SK-N-MC (cell line): ENCODE results near the gene ARHGAP18.

ENCODE experiments used
- DNase-seq: peaks from one replicate; pipeline ENCODE4 v3.0.0-alpha.2; 2011; ENCODE audit warnings: low read depth, low spot score
- H3K27ac ChIP-seq: fragments of 200-600 bp; sonication (generic); 2 replicates; pipeline ENCODE4 v1.5.1; 2016; ENCODE audit warnings: mixed run types
- H3K36me3 ChIP-seq: fragments of 200-600 bp; sonication (generic); 2 replicates; pipeline ENCODE4 v1.6.1; 2017; ENCODE audit warnings: antibody characterized with exemption, low read length, mixed read lengths; ENCODE audit not compliant: insufficient read depth
- H3K4me3 ChIP-seq: fragments of 200-600 bp; sonication (generic); 2 replicates; pipeline ENCODE4 v1.5.1; 2016
- H3K9ac ChIP-seq: fragments of 200-600 bp; sonication (generic); 2 replicates; pipeline ENCODE4 v1.8.0; 2017; ENCODE audit warnings: mixed run types, mixed read lengths; ENCODE audit not compliant: insufficient read length
- H3K9me3 ChIP-seq: fragments of 200-600 bp; sonication (generic); 2 replicates; pipeline ENCODE4 v1.6.1; 2017; ENCODE audit warnings: low read depth, mild to moderate bottlenecking, antibody characterized with exemption, low read length, moderate library complexity, mixed read lengths
- EZH2 ChIP-seq: fragments of 200-600 bp; sonication (generic); IDR thresholded peaks from one replicate; pipeline ENCODE4 v1.6.1; 2017; ENCODE audit warnings: antibody characterized with exemption
- FOXP2 ChIP-seq: optimal IDR thresholded peaks from 2 replicates; pipeline ENCODE3; 2011; ENCODE audit warnings: mild to moderate bottlenecking, moderate library complexity; ENCODE audit not compliant: insufficient read depth; ENCODE audit errors: extremely low read length, control extremely low read depth
- POLR2AphosphoS5 ChIP-seq: IDR thresholded peaks from 2 replicates; pipeline ENCODE4 v1.6.1; 2012; ENCODE audit warnings: mild to moderate bottlenecking, low read depth, low read length, borderline replicate concordance

ARHGAP18 gene

GRCh38 chr6:129662406-129662766 is 47.6 kb downstream of the ARHGAP18 start:
- H3K27ac ChIP-seq, result no peak overlapping the region
- H3K36me3 ChIP-seq, result no peaks in the 10 kb centered on the region
- DNase-seq, result no peak
- no peak overlapping the region for H3K9ac ChIP-seq
- H3K9me3 ChIP-seq, result no peaks in the 10 kb centered on the region
- no peak overlapping the region for H3K4me3 ChIP-seq
- no peak for TF ChIP-seq EZH2
- no peak for TF ChIP-seq FOXP2
- TF ChIP-seq POLR2AphosphoS5, result no peak

GRCh38 chr6:129661536-129662405 is 48.2 kb downstream of the ARHGAP18 start:
- DNase-seq, result no peak
- TF ChIP-seq EZH2 (no peak), POLR2AphosphoS5 (no peak), FOXP2 (no peak)
- Histone ChIP-seq H3K4me3 (no peak overlapping the region), H3K36me3 (no peaks in the 10 kb centered on the region), H3K9ac (no peak overlapping the region), H3K9me3 (no peaks in the 10 kb centered on the region), H3K27ac (no peak overlapping the region)

GRCh38 chr6:129660346-129660676 is 49.7 kb downstream of the ARHGAP18 start:
- TF ChIP-seq POLR2AphosphoS5 (no peak), EZH2 (no peak), FOXP2 (no peak)
- DNase-seq, result no peak
- Histone ChIP-seq H3K4me3 (no peak overlapping the region), H3K36me3 (no peaks in the 10 kb centered on the region), H3K27ac (no peak overlapping the region), H3K9ac (no peak overlapping the region), H3K9me3 (no peaks in the 10 kb centered on the region)

DNA sequence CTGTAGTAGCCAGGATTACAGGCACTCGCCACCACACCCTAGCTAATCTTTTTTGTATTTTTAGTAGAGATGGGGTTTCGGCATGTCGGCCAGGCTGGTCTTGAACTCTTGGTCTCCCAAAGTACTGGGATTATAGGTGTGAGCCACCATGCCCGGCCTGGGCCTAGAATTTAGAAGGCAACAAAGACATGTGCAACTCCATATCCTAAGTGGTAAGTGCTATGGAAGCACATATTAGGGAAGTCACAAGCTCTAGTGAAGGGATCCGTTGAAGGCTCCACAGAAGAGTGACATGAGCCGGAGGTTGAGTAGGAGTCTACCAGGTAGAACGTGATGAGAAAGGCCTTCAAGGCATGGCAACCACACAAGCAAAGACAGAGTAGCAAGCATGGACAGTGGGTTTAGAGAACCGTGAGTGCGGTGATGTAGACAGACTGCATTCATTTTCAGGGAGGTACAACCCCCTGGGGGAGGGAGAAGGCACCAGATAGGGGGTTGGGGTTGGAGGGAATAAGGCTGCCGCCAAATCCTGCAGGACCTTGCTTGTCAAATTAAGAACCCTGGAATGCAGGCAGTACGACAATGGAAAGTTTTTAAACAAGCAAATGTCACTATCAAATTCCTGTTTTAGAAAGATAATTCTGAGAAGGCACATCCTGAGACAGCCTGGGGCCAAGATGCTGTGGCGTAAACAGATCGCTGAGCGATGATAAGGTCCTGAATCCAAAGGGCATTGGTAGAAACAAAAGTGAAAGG is 50.2 kb downstream of the ARHGAP18 start:
- H3K27ac ChIP-seq, result no peak overlapping the region
- no peak for DNase-seq
- no peaks in the 10 kb centered on the region for H3K9me3 ChIP-seq
- no peaks in the 10 kb centered on the region for H3K36me3 ChIP-seq
- no peak overlapping the region for H3K9ac ChIP-seq
- no peak overlapping the region for H3K4me3 ChIP-seq
- no peak for TF ChIP-seq EZH2
- no peak for TF ChIP-seq POLR2AphosphoS5
- no peak for TF ChIP-seq FOXP2

- no peak for DNase-seq
- H3K4me3 ChIP-seq, result no peak overlapping the region
- H3K36me3 ChIP-seq, result no peaks in the 10 kb centered on the region
- no peak overlapping the region for H3K9ac ChIP-seq
- H3K27ac ChIP-seq, result no peak overlapping the region
- no peak for TF ChIP-seq EZH2
- no peak for TF ChIP-seq POLR2AphosphoS5
- TF ChIP-seq FOXP2, result no peak
- no peaks in the 10 kb centered on the region for H3K9me3 ChIP-seq
Observed at GRCh38 chr6:129659167-129659566, 50.8 kb downstream of the ARHGAP18 start.

GRCh38 chr6:129657483-129657882 is 52.5 kb downstream of the ARHGAP18 start:
- Histone ChIP-seq H3K36me3 (no peaks in the 10 kb centered on the region), H3K4me3 (peak overlapping the region; percentile 28; the same call in 1 of the 2 replicates), H3K9ac (no peak overlapping the region), H3K27ac (peak overlapping the region; percentile 38; the same call in 1 of the 2 replicates), H3K9me3 (no peaks in the 10 kb centered on the region)
- no peak for DNase-seq
- no peak for TF ChIP-seq POLR2AphosphoS5
- TF ChIP-seq EZH2, result no peak
- no peak for TF ChIP-seq FOXP2

DNA sequence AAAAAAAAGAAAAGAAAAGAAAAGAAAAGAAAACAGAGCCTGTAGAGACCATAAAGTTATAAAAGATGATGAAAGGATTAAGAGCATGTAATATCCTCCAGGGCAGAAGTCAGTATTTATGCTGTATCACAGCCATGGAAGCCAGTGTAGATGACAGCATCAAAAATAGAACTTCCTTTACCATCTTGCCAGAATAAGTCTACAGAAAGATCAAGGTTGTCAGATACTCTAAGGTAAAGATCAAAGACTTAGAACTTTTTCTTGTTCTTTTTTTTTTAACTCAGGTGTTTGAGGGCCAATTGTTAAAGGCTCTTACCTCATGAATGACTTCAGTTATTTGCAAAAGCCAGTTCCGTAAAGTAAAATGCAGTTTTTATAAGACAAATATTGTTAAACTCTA is 54.6 kb downstream of the ARHGAP18 start:
- Histone ChIP-seq H3K9me3 (no peaks in the 10 kb centered on the region), H3K4me3 (no peak overlapping the region), H3K36me3 (no peaks in the 10 kb centered on the region), H3K9ac (no peak overlapping the region), H3K27ac (no peak overlapping the region)
- DNase-seq, result no peak
- TF ChIP-seq POLR2AphosphoS5 (no peak), EZH2 (no peak), FOXP2 (no peak)

DNA sequence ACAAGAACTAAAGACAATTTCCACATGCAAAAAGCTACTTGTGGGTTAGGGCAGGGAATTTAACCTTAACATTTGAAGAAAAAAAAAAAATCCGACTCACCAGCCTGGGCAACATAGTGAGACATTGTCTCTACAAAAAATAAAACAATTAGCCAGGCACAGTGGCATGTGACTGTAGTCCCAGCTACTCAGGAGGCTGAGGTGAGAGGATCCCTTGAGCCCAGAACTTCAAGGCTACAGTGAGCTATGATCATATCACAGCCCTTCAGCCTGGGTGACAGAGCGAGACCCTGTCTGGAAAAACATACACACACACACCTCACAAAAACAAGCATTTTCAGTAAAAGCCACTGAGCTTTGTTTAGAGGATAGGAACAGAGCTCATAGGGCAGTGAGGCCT is 56.2 kb downstream of the ARHGAP18 start:
- TF ChIP-seq FOXP2 (no peak), EZH2 (no peak), POLR2AphosphoS5 (no peak)
- DNase-seq, result no peak
- Histone ChIP-seq H3K27ac (no peak overlapping the region), H3K36me3 (no peaks in the 10 kb centered on the region), H3K9me3 (no peaks in the 10 kb centered on the region), H3K4me3 (no peak overlapping the region), H3K9ac (no peak overlapping the region)

DNA sequence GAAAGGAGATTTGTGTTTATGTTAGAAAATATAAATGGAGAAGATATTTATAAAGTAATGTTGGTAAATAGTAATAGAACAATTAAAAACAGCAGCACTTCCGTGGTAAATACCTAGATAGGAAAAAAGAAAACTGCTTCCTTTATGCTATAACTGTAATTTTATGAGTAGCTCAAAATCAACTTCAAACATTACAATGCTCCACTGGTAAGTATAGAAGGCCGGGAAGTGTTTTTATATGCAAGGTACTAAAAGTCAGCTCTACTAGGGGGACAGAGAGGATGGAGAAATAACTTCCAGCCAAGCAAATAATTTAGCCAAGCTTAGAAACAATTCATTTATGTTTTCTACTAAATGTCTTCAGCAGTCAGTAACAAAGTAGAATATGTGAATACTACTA is 56.7 kb downstream of the ARHGAP18 start:
- Histone ChIP-seq H3K9ac (no peak overlapping the region), H3K4me3 (no peak overlapping the region), H3K36me3 (no peaks in the 10 kb centered on the region), H3K9me3 (no peaks in the 10 kb centered on the region), H3K27ac (no peak overlapping the region)
- TF ChIP-seq POLR2AphosphoS5 (no peak), EZH2 (no peak), FOXP2 (no peak)
- no peak for DNase-seq
